Muscle of leg (tissue), 11 donors: ENCODE results near the gene RASIP1. TPM values are rescaled to one million over a fixed set of nuclear protein-coding genes. Genes with fewer than 3 reads are reported as not detected.
"Not testable (repeated sequence)": the region's sequence is repeated elsewhere in the genome, so short reads cannot be mapped to it uniquely, and the experiment has no call there.

Experiments used
- DNase-seq: peaks from one replicate; pipeline ENCODE4 v3.0.0; 2013
- H3K27ac ChIP-seq: one replicate; pipeline ENCODE4 v1.5.1; 2013; ENCODE audit warnings: mild to moderate bottlenecking, low read length, control low read depth
- H3K27me3 ChIP-seq: one replicate; pipeline ENCODE4 v1.6.1; 2013; ENCODE audit warnings: low read length; ENCODE audit not compliant: control insufficient read depth, insufficient read depth
- H3K36me3 ChIP-seq: one replicate; pipeline ENCODE4 v1.6.1; 2013; ENCODE audit warnings: low read length; ENCODE audit not compliant: control insufficient read depth, insufficient read depth
- H3K4me1 ChIP-seq: one replicate; pipeline ENCODE4 v1.6.1; 2013; ENCODE audit warnings: low read length; ENCODE audit not compliant: control insufficient read depth, insufficient read depth
- H3K4me3 ChIP-seq: one replicate; pipeline ENCODE4 v1.5.1; 2013; ENCODE audit warnings: low read length, control low read depth
- H3K9me3 ChIP-seq: replicated peaks from 2 replicates; pipeline ENCODE4 v1.6.1; 2013; ENCODE audit warnings: low read depth, low read length; ENCODE audit not compliant: control insufficient read depth
- WGBS: methylation state at CpG from one replicate; pipeline ENCODE4 v1.1.5; 2013; ENCODE audit warnings: missing lambda C conversion rate; ENCODE audit not compliant: insufficient coverage; 5-methylcytosine and 5-hydroxymethylcytosine counted together
- polyA plus RNA-seq, 8 donors: library from polyadenylated mRNA; unstranded; fragments of 120-200 nt; gene quantifications; one replicate each; pipeline versions ENCODE4 v1.2.1 to v1.2.3, GENCODE V29; 2013; ENCODE audit warnings: inconsistent platforms in 1 of 8, low replicate concordance in 1 of 8; ENCODE audit not compliant: insufficient read length in 8 of 8, insufficient read depth in 1 of 8
- total RNA-seq: library from RNA; stranded (reverse); fragments of 120-200 nt; gene quantifications from one replicate; pipeline ENCODE4 v1.2.4, GENCODE V29; 2013

Gene RASIP1
- total and polyA plus RNA-seq, 9 donors = 14.1 to 27.7 (median 24.5) TPM

- Histone ChIP-seq H3K4me3 (no peak overlapping the region), H3K4me1 (peaks cover 5% of the 10 kb centered on the region), H3K27me3 (peaks cover 9% of the 10 kb centered on the region), H3K9me3 (no peaks in the 10 kb centered on the region), H3K27ac (no peak overlapping the region), H3K36me3 (no peaks in the 10 kb centered on the region)
- 69% methylated on average over 8 of the region's 20 CpGs for WGBS
- no peak for DNase-seq
Measured at GRCh38 chr19:48770734-48771472, 30.5 kb upstream of the RASIP1 start.

GRCh38 chr19:48770266-48770665, 29.9 kb upstream of the RASIP1 start:
- Histone ChIP-seq H3K9me3 (no peaks in the 10 kb centered on the region), H3K36me3 (no peaks in the 10 kb centered on the region), H3K27ac (no peak overlapping the region), H3K4me1 (peaks cover 5% of the 10 kb centered on the region), H3K4me3 (no peak overlapping the region), H3K27me3 (peaks cover 14% of the 10 kb centered on the region)
- no peak for DNase-seq
- WGBS = no CpG with 5 or more reads among the region's 7 CpGs

GRCh38 chr19:48768994-48769713, 28.7 kb upstream of the RASIP1 start:
- no peak overlapping the region for H3K27ac ChIP-seq
- peaks cover 5% of the 10 kb centered on the region for H3K4me1 ChIP-seq
- DNase-seq = no peak
- H3K4me3 ChIP-seq = no peak overlapping the region
- 61% methylated on average over 9 of the region's 11 CpGs for WGBS
- peaks cover 16% of the 10 kb centered on the region for H3K27me3 ChIP-seq
- no peaks in the 10 kb centered on the region for H3K36me3 ChIP-seq
- H3K9me3 ChIP-seq = no peaks in the 10 kb centered on the region

- DNase-seq, H3K9me3 ChIP-seq, H3K4me3 ChIP-seq, H3K27ac ChIP-seq, H3K36me3 ChIP-seq, H3K4me1 ChIP-seq: not testable (repeated sequence)
- H3K27me3 ChIP-seq = peaks cover 21% of the 10 kb centered on the region
- WGBS = 14% methylated on average over 1 of the region's 6 CpGs
Measured at GRCh38 chr19:48768171-48768753, 27.9 kb upstream of the RASIP1 start.

GRCh38 chr19:48765816-48766215, 25.4 kb upstream of the RASIP1 start:
- not testable (repeated sequence) for H3K27ac ChIP-seq, H3K4me3 ChIP-seq
- 57% methylated on average over 1 of the region's 5 CpGs for WGBS

GRCh38 chr19:48760504-48761205, 20.2 kb upstream of the RASIP1 start:
- H3K4me1 ChIP-seq = peaks cover 3% of the 10 kb centered on the region
- peaks cover 26% of the 10 kb centered on the region for H3K27me3 ChIP-seq
- no peaks in the 10 kb centered on the region for H3K36me3 ChIP-seq
- DNase-seq = no peak
- H3K4me3 ChIP-seq = no peak overlapping the region
- no peaks in the 10 kb centered on the region for H3K9me3 ChIP-seq
- H3K27ac ChIP-seq = peak overlapping the region; percentile 62
- WGBS = 70% methylated on average over 12 of the region's 16 CpGs

More at GRCh38 chr19:48765816-48766215, 25.4 kb upstream of the RASIP1 start:
- DNase-seq, H3K4me1 ChIP-seq, H3K9me3 ChIP-seq, H3K36me3 ChIP-seq: not testable (repeated sequence)
- peaks cover 29% of the 10 kb centered on the region for H3K27me3 ChIP-seq

- H3K27me3 ChIP-seq = peaks cover 34% of the 10 kb centered on the region
- H3K9me3 ChIP-seq = no peaks in the 10 kb centered on the region
- WGBS = 85% methylated on average over 13 of the region's 14 CpGs
- peaks cover 10% of the 10 kb centered on the region for H3K4me1 ChIP-seq
- H3K27ac ChIP-seq = no peak overlapping the region
- no peaks in the 10 kb centered on the region for H3K36me3 ChIP-seq
- no peak for DNase-seq
- no peak overlapping the region for H3K4me3 ChIP-seq
Measured at GRCh38 chr19:48757741-48758144, 17.3 kb upstream of the RASIP1 start.

GRCh38 chr19:48757089-48757675, 16.8 kb upstream of the RASIP1 start:
- H3K27me3 ChIP-seq = peaks cover 35% of the 10 kb centered on the region
- no peaks in the 10 kb centered on the region for H3K9me3 ChIP-seq
- H3K27ac ChIP-seq = no peak overlapping the region
- H3K36me3 ChIP-seq = no peaks in the 10 kb centered on the region
- 79% methylated on average over 12 of the region's 12 CpGs for whole genome bisulfite sequencing
- peaks cover 16% of the 10 kb centered on the region for H3K4me1 ChIP-seq
- DNase-seq = no peak
- H3K4me3 ChIP-seq = no peak overlapping the region

- Histone ChIP-seq H3K27me3 (peaks cover 37% of the 10 kb centered on the region), H3K9me3 (no peaks in the 10 kb centered on the region), H3K27ac (no peak overlapping the region), H3K36me3 (no peaks in the 10 kb centered on the region), H3K4me3 (no peak overlapping the region), H3K4me1 (peaks cover 19% of the 10 kb centered on the region)
- WGBS = 80% methylated on average over 2 of the region's 9 CpGs
- DNase-seq = no peak
Measured at GRCh38 chr19:48756686-48757085, 16.3 kb upstream of the RASIP1 start.
